Stromal cell of bone marrow (primary cell): ENCODE measurements around the gene PPFIBP1.
A peak's percentile ranks its signal among the peaks of the same experiment; 100 is the strongest.
"Not testable (repeated sequence)": the region's sequence is repeated elsewhere in the genome, so short reads cannot be mapped to it uniquely, and the experiment has no call there.

ENCODE experiments used
- DNase-seq: peaks from one replicate; pipeline ENCODE4 v3.0.0-alpha.2; 2012; ENCODE audit warnings: low read depth

Gene PPFIBP1

GRCh38 chr12:27593266-27593665 is 69.3 kb downstream of the PPFIBP1 start:
- no peak for DNase-seq

GRCh38 chr12:27595231-27595642 is 71.2 kb downstream of the PPFIBP1 start:
- DNase-seq, result peak; percentile 91

GRCh38 chr12:27598866-27599265 is 74.9 kb downstream of the PPFIBP1 start:
- DNase-seq, result not testable (repeated sequence)

- DNase-seq, result not testable (repeated sequence)
Observed at GRCh38 chr12:27601056-27601828, 77.2 kb downstream of the PPFIBP1 start.

- DNase-seq, result no peak
Observed at GRCh38 chr12:27602516-27602915, 78.5 kb downstream of the PPFIBP1 start.

GRCh38 chr12:27604431-27604830 is 80.4 kb downstream of the PPFIBP1 start:
- no peak for DNase-seq

- no peak for DNase-seq
Observed at GRCh38 chr12:27606986-27607385, 83.0 kb downstream of the PPFIBP1 start.

GRCh38 chr12:27607591-27607990 is 83.6 kb downstream of the PPFIBP1 start:
- no peak for DNase-seq

GRCh38 chr12:27608890-27609289 is 84.9 kb downstream of the PPFIBP1 start:
- no peak for DNase-seq

GRCh38 chr12:27610374-27610773 is 86.4 kb downstream of the PPFIBP1 start:
- DNase-seq, result peak; percentile 63

- DNase-seq, result no peak
Observed at GRCh38 chr12:27614386-27614785, 90.4 kb downstream of the PPFIBP1 start.

GRCh38 chr12:27614866-27615265 is 90.9 kb downstream of the PPFIBP1 start:
- DNase-seq, result no peak

GRCh38 chr12:27615331-27615891 is 91.4 kb downstream of the PPFIBP1 start:
- peak; percentile 41 for DNase-seq

GRCh38 chr12:27616356-27617142 is 92.5 kb downstream of the PPFIBP1 start:
- DNase-seq, result no peak

GRCh38 chr12:27618836-27619235 is 94.8 kb downstream of the PPFIBP1 start:
- no peak for DNase-seq

- DNase-seq, result peak; percentile 82
Observed at GRCh38 chr12:27619308-27619707, 95.3 kb downstream of the PPFIBP1 start.

- DNase-seq, result no peak
Observed at GRCh38 chr12:27620121-27620520, 96.1 kb downstream of the PPFIBP1 start.

GRCh38 chr12:27622436-27623195 is 98.6 kb downstream of the PPFIBP1 start:
- DNase-seq, result no peak

- DNase-seq, result no peak
Observed at GRCh38 chr12:27623645-27624044, 99.6 kb downstream of the PPFIBP1 start.

GRCh38 chr12:27624586-27624985 is 100.6 kb downstream of the PPFIBP1 start:
- no peak for DNase-seq

GRCh38 chr12:27627123-27627852 is 103.3 kb downstream of the PPFIBP1 start:
- peak; percentile 92 for DNase-seq
